Adrenal gland (tissue), 12 donors: ENCODE measurements around the gene KCNH1. TPM values are rescaled to one million over a fixed set of nuclear protein-coding genes. Genes with fewer than 3 reads are reported as not detected.

Experiments used
- DNase-seq, 7 donors: peaks; one replicate each; pipeline ENCODE4 v3.0.0-alpha.2; 2019 to 2020
- H3K27ac ChIP-seq, 5 donors: fragments of 200-600 bp; sonication (generic) in 4 of 5; 1 replicate in 3 of 5; 2 replicates in 2 of 5; pipeline versions ENCODE4 v1.5.1 to v1.8.0; 2016 to 2020; ENCODE audit warnings: mild to moderate bottlenecking in 1 of 5
- H3K27me3 ChIP-seq: fragments of 200-600 bp; 2 replicates; pipeline ENCODE4 v1.8.0; 2021
- H3K36me3 ChIP-seq, 2 donors: fragments of 200-600 bp; replicated peaks in 1 of 2; 1 replicate in 1 of 2; 2 replicates in 1 of 2; pipeline versions ENCODE4 v1.5.1 to v1.8.0; 2018 to 2022
- H3K4me1 ChIP-seq, 2 donors: fragments of 200-600 bp; replicated peaks in 1 of 2; 1 replicate in 1 of 2; 2 replicates in 1 of 2; pipeline versions ENCODE4 v1.5.1 to v1.8.0; 2018 to 2021
- H3K4me3 ChIP-seq, 4 donors: fragments of 200-600 bp; sonication (generic) in 3 of 4; one replicate each; pipeline ENCODE4 v1.5.1; 2016 to 2018
- H3K9me3 ChIP-seq, 3 donors: fragments of 200-600 bp; sonication (generic) in 1 of 3; replicated peaks in 1 of 3; 1 replicate in 2 of 3; 2 replicates in 1 of 3; pipeline versions ENCODE4 v1.5.1 to v1.8.0; 2016 to 2021
- CTCF ChIP-seq, 6 experiments: fragments of 450-650 bp in 4 of 6; fragments of 200-600 bp in 2 of 6; sonication (generic) in 1 of 6; IDR thresholded peaks; 1 replicate in 5 of 6; 2 replicates in 1 of 6; pipeline versions ENCODE4 v1.5.1 to v1.8.0; 2016 to 2021; ENCODE audit warnings: antibody characterized with exemption in 6 of 6, mild to moderate bottlenecking in 2 of 6, moderate library complexity in 1 of 6
- POLR2A ChIP-seq, 2 donors: fragments of 450-650 bp; IDR thresholded peaks; one replicate each; pipeline ENCODE4 v1.6.1; 2017; ENCODE audit warnings: antibody characterized with exemption in 2 of 2, mild to moderate bottlenecking in 2 of 2, moderate library complexity in 1 of 2
- WGBS, 4 donors: extraction: QIAGEN DNeasy Blood & Tissue Kit in 2 of 4; methylation state at CpG; one replicate each; pipeline versions ENCODE4 v1.1.5 to v1.1.7; 2013 to 2017; 5-methylcytosine and 5-hydroxymethylcytosine counted together
- intact Hi-C, 2 donors: fragments of 100-400 bp; cut with DNase I; formaldehyde crosslinking; loops; one replicate each; pipeline versions ENCODE4 v1.14.1 to v1.15.0; 2022 to 2023
- polyA plus RNA-seq, 3 donors: library from polyadenylated mRNA; stranded (reverse); fragments of 200-250 nt in 2 of 3; fragments of 350-450 nt in 1 of 3; fragmentation: Illumina TruSeq in 1 of 3; extraction: RNeasy Lipid Tissue Mini Kit (QIAGEN cat#74804) in 1 of 3; gene quantifications; one replicate each; pipeline ENCODE4 v1.2.3, GENCODE V29; 2013 to 2014
- total RNA-seq, 9 donors: library from RNA; depleted of rRNA in 4 of 9; stranded (reverse); fragments of >200 nt in 4 of 9; fragments of 120-200 nt in 1 of 9; fragmentation: NEBNext Ultra II Directional in 1 of 9; extraction: Animal tissue kit (Norgen Biotek cat#: 25700) in 1 of 9; gene quantifications; one replicate each; pipeline versions ENCODE4 v1.1.0 to v1.2.4, GENCODE V29; 2013 to 2023
- donor health status: healthy with polysubstance abuse.
- donor health status: Bipolar disorder and iron deficiency.
- donor health status: DM: yes; HTN: yes; CAD: no.
- donor health status: DM: no; HTN: no; CAD: no.
- donor health status: DM: no; HTN: no; CAD: no.
- donor health status: DM: yes; HTN: yes; CAD: no.

The KCNH1 gene
- total and polyA plus RNA-seq, 12 donors: 0.15 to 2.2 (median 0.73) TPM; not detected in 4

- H3K9me3 ChIP-seq: no peaks in the 10 kb centered on the region
- intact Hi-C loops: no loop called here
- no peak overlapping the region for H3K4me3 ChIP-seq
- no peak overlapping the region for H3K27ac ChIP-seq
- TF ChIP-seq POLR2A (IDR thresholded peaks at IDR 0.05): no peak
- TF ChIP-seq CTCF (IDR thresholded peaks at IDR 0.05): no peak
- 76 to 88% (median 87%) methylated on average over 3 of the region's 3 CpGs for WGBS, 4 donors
- no peaks in the 10 kb centered on the region for H3K4me1 ChIP-seq
- no peaks in the 10 kb centered on the region for H3K27me3 ChIP-seq
- H3K36me3 ChIP-seq: no peaks in the 10 kb centered on the region
- no peak for DNase-seq
These were observed 385.2 kb downstream of the KCNH1 start for GRCh38 chr1:210748796-210749195.

GRCh38 chr1:210747890-210748289 is 386.1 kb downstream of the KCNH1 start:
- H3K27ac ChIP-seq: no peak overlapping the region
- H3K27me3 ChIP-seq: no peaks in the 10 kb centered on the region

GRCh38 chr1:210747112-210747511 is 386.8 kb downstream of the KCNH1 start:
- TF ChIP-seq CTCF (IDR thresholded peaks at IDR 0.05) (no peak), POLR2A (IDR thresholded peaks at IDR 0.05) (no peak)
- no peaks in the 10 kb centered on the region for H3K27me3 ChIP-seq
- WGBS, 4 donors: 67 to 79% (median 70%) methylated on average over 3 of the region's 3 CpGs
- H3K36me3 ChIP-seq: no peaks in the 10 kb centered on the region
- no peaks in the 10 kb centered on the region for H3K9me3 ChIP-seq
- no peak for DNase-seq
- H3K4me3 ChIP-seq: no peak overlapping the region
- no peak overlapping the region for H3K27ac ChIP-seq
- intact Hi-C loops: no loop called here
- no peaks in the 10 kb centered on the region for H3K4me1 ChIP-seq

More at GRCh38 chr1:210747890-210748289, 386.1 kb downstream of the KCNH1 start:
- no peaks in the 10 kb centered on the region for H3K9me3 ChIP-seq
- no peaks in the 10 kb centered on the region for H3K36me3 ChIP-seq
- intact Hi-C loops: no loop called here
- H3K4me1 ChIP-seq: no peaks in the 10 kb centered on the region
- H3K4me3 ChIP-seq: no peak overlapping the region
- 40 to 63% (median 47%) methylated on average over 6 of the region's 6 CpGs for WGBS, 4 donors
- TF ChIP-seq CTCF (IDR thresholded peaks at IDR 0.05) (no peak), POLR2A (IDR thresholded peaks at IDR 0.05) (no peak)
- DNase-seq: peak in 5 of 7 donors; percentile 24 to 57 (median 35)

- no peaks in the 10 kb centered on the region for H3K27me3 ChIP-seq
- H3K4me3 ChIP-seq: no peak overlapping the region
- intact Hi-C loops: no loop called here
- no peak for TF ChIP-seq CTCF (IDR thresholded peaks at IDR 0.05)
- no peak for TF ChIP-seq POLR2A (IDR thresholded peaks at IDR 0.05)
- WGBS, 4 donors: 61 to 89% (median 70%) methylated on average over 3 of the region's 3 CpGs
- H3K9me3 ChIP-seq: no peaks in the 10 kb centered on the region
- H3K4me1 ChIP-seq: no peaks in the 10 kb centered on the region
- H3K36me3 ChIP-seq: no peaks in the 10 kb centered on the region
- H3K27ac ChIP-seq: no peak overlapping the region
- DNase-seq: no peak
These were observed 387.8 kb downstream of the KCNH1 start for GRCh38 chr1:210746024-210746731.
